Non-pigmented ciliary epithelial cell (primary cell): ENCODE results near the gene COL28A1.
"Not testable (repeated sequence)": the region's sequence is repeated elsewhere in the genome, so short reads cannot be mapped to it uniquely, and the experiment has no call there.

Source experiments
- DNase-seq: peaks from one replicate; pipeline ENCODE4 v3.0.0-alpha.2; 2010; ENCODE audit warnings: low read depth

COL28A1 gene

GRCh38 chr7:7517754-7518153 lies 17.9 kb downstream of the COL28A1 start:
- no peak for DNase-seq

- DNase-seq, result no peak
Observed at GRCh38 chr7:7516662-7517061, 19.0 kb downstream of the COL28A1 start.

GRCh38 chr7:7516156-7516555 lies 19.5 kb downstream of the COL28A1 start:
- no peak for DNase-seq

- no peak for DNase-seq
Observed at GRCh38 chr7:7512861-7513597, 22.6 kb downstream of the COL28A1 start.

GRCh38 chr7:7510794-7511193 lies 24.9 kb downstream of the COL28A1 start:
- DNase-seq, result no peak

GRCh38 chr7:7505915-7506314 lies 29.8 kb downstream of the COL28A1 start:
- DNase-seq, result no peak

- no peak for DNase-seq
Observed at GRCh38 chr7:7504910-7505704, 30.6 kb downstream of the COL28A1 start.

GRCh38 chr7:7499892-7500291 lies 35.8 kb downstream of the COL28A1 start:
- DNase-seq, result no peak

GRCh38 chr7:7498856-7499255 lies 36.8 kb downstream of the COL28A1 start:
- DNase-seq, result no peak

- DNase-seq, result no peak
Observed at GRCh38 chr7:7496311-7496710, 39.4 kb downstream of the COL28A1 start.

- DNase-seq, result no peak
Observed at GRCh38 chr7:7495171-7495570, 40.5 kb downstream of the COL28A1 start.

- no peak for DNase-seq
Observed at GRCh38 chr7:7491044-7491443, 44.6 kb downstream of the COL28A1 start.

- DNase-seq, result no peak
Observed at GRCh38 chr7:7490003-7490402, 45.7 kb downstream of the COL28A1 start.

- DNase-seq, result no peak
Observed at GRCh38 chr7:7489546-7489945, 46.1 kb downstream of the COL28A1 start.

GRCh38 chr7:7486362-7486761 lies 49.3 kb downstream of the COL28A1 start:
- DNase-seq, result no peak

GRCh38 chr7:7484072-7484471 lies 51.6 kb downstream of the COL28A1 start:
- DNase-seq, result no peak

- no peak for DNase-seq
Observed at GRCh38 chr7:7481802-7482201, 53.9 kb downstream of the COL28A1 start.

GRCh38 chr7:7479275-7479805 lies 56.3 kb downstream of the COL28A1 start:
- no peak for DNase-seq

- DNase-seq, result no peak
Observed at GRCh38 chr7:7478569-7478968, 57.1 kb downstream of the COL28A1 start.

GRCh38 chr7:7477641-7478040 lies 58.0 kb downstream of the COL28A1 start:
- DNase-seq, result not testable (repeated sequence)

GRCh38 chr7:7476381-7476780 lies 59.3 kb downstream of the COL28A1 start:
- no peak for DNase-seq

- no peak for DNase-seq
Observed at GRCh38 chr7:7475601-7476000, 60.1 kb downstream of the COL28A1 start.

GRCh38 chr7:7474436-7474835 lies 61.2 kb downstream of the COL28A1 start:
- DNase-seq, result no peak
